GM12872 (cell line): ENCODE measurements around the gene C1orf53.

Source experiments
- TF ChIP-seq, protein P1 (sequence below): IDR thresholded peaks from 3 replicates; pipeline ENCODE4 v1.5.1; 2011; ENCODE audit warnings: low read depth, mild to moderate bottlenecking, low read length, moderate library complexity; ENCODE audit not compliant: insufficient read depth

Gene C1orf53

DNA sequence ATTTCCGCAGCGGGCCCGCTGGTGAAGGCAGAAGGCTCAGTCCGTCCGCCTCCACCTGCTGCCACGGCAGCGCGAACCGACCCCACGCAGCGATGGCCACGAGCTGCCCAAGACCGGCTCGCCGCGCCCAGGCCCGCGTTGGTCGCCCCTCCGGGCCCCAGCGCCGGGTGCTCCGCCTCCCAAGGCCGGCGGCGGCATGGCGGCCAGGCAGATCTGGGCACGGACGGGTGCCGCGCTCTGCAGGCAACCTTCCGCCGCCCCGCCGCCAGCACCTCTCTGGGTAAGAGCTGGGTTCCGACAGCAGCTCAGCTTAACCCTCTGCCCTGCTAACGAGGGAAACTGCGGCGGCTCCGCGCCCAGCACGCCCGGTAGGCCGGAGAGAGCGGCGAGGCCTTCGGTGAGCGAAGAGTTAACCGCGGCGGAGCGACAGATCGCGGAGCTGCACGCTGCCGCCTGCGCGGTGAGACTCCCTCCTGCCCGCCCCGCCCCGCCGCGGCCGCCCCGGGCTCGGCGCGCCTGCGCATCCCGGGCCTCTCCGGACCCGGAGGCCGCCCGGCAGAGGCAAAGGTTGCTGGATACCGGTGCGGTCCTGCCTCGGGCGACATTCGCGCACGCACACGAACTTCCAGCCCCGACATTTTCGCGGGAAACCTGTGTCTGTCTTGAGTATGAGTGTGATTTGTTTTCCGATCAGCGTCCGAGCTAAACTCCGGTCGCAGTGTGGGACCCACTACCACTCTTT is at the start of gene C1orf53:
Gene C1orf53 (plus strand): TSS at position 177 of the 742 bp plus-strand sequence. CDS start 20 bp downstream, at position 197.
- TF ChIP-seq, protein P1, sequence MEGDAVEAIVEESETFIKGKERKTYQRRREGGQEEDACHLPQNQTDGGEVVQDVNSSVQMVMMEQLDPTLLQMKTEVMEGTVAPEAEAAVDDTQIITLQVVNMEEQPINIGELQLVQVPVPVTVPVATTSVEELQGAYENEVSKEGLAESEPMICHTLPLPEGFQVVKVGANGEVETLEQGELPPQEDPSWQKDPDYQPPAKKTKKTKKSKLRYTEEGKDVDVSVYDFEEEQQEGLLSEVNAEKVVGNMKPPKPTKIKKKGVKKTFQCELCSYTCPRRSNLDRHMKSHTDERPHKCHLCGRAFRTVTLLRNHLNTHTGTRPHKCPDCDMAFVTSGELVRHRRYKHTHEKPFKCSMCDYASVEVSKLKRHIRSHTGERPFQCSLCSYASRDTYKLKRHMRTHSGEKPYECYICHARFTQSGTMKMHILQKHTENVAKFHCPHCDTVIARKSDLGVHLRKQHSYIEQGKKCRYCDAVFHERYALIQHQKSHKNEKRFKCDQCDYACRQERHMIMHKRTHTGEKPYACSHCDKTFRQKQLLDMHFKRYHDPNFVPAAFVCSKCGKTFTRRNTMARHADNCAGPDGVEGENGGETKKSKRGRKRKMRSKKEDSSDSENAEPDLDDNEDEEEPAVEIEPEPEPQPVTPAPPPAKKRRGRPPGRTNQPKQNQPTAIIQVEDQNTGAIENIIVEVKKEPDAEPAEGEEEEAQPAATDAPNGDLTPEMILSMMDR = no peak

DNA sequence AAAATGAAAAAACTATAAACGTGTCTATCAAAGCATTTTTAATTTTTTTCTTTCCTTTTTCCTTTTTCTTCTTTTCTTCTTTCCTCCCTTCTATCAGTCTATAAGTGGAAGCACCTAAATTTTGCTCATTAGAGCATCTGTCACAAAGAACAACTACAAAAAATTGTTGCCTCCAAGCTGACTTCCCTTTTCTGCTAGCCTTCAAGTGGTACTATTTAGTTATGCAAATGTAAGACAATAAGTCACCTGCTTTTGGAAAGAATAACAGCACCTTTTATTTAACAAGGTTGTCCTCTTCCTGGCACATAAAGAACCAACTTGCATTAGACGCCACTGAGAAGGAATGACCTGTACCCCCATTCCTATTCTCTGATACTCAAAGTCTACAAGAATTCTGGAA is 45.0 kb upstream of the C1orf53 start:
- TF ChIP-seq, protein P1 = no peak

DNA sequence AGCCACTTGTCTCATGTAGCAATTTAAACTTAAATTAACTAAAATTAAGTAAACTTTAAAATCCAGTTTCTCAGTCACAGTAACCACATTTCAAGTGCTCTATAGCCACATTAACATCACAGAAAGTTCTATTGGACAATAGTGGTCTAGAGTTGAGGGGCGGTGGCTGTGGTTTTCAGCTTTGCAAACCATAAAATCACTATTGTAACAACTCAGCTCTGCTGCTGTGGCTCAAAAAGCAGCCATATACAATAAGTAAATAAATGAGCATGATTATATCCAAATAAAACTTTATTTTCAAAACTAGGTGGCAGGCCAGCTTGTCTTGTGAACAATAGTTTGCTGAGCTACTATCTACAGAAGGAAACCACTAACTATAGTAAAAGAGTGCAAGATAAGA is 43.4 kb upstream of the C1orf53 start:
- TF ChIP-seq, protein P1 = no peak

DNA sequence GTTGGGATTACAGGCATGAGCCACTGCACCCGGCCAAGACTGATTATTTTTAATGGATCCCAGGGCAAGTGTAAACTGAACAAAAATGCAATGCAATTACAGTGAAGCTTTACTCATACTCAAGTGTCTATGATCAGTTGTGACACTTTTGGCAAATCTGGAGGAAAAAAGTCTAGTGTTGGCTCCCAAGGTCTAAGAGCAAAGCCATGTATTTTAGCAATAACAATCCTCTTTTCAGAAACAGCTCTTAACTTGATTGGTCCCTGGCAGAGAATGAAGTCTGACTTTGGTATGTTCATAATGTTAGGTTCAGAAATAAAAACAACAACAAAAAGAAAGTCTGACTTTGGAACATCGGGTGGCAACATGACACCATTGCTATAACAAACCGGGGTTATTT is 40.2 kb upstream of the C1orf53 start:
- TF ChIP-seq, protein P1 = no peak

DNA sequence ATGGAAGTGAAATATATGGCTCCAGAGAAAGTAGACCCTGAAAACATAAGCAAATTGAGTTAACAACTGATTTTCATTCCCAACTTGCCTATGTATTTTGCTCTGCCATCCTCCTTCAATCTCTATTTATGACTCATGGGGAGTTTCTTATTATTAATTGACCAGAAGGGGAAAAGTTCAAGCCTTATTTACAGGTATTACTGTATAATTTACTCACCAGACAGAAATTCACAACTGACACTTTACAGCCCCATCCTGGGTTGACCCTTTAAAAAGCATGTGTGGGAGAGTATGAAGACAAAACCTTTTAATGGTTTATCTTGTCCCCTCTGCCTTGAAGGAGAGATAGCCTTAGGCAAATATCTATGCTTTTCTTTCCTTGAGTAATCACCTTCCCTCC is 39.8 kb upstream of the C1orf53 start:
- TF ChIP-seq, protein P1 = no peak

DNA sequence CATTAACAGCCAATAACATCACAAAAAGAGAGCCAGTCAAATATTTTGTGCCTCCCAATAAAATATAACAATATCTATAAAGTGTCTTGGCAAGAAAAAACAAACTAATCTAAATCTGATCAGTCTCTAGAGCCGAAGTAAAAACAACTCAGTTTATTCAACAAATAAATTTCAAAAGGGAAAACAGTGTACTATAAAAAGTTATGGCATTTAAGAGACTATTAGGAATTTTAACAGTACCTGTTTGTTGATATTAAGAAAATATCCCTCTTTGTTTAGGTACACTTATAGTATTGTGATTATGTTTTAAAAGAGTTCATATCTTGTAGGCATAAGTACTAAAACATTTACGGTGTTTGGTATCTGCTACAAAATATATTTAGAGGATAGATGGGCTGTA is 36.6 kb upstream of the C1orf53 start:
- TF ChIP-seq, protein P1 = no peak

DNA sequence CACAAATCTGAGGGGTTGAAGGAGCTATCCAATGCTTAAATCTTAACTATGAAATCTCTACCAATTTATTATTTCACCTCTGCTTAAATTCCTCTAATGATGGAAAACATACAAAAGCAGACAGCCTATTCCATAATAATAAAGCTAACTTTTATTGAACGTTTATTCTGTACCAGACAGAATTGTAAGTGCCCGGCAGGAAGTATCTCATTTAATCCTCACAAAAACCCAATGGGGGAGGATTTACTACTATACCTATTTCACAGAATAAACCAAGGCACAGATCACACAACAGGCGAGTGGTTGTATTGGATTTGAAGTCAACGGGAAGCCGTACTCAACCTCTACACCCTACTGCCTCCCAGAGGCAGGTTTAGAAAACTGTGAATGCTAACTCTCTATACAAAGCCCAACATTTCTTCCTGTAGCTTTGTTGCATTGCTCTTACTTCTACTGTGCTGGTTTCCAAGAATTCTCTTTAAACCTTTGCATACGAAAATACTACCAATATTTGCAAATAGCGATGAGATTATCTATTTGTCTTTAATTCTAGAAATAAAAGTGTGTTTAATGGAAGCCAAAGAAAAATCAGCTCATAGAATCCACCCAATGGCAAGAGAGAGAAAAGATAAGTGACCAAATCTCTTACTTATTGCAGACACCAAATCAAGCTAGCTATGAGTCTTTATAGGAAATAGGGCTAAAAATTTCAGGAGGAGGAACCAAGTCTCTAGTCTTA is 33.5 kb upstream of the C1orf53 start:
- TF ChIP-seq, protein P1 = peak; percentile 69
